KMS-11 (cell line): ENCODE data around the gene SLC25A2.
"Not testable (repeated sequence)": the region's sequence is repeated elsewhere in the genome, so short reads cannot be mapped to it uniquely, and the experiment has no call there.

Experiments used
- H2AFZ ChIP-seq: fragments of 200-600 bp; sonication (generic); 2 replicates; pipeline ENCODE4 v1.6.1; 2016; ENCODE audit warnings: antibody characterized with exemption, mixed run types, low read depth
- H3K27ac ChIP-seq: fragments of 200-600 bp; sonication (generic); 2 replicates; pipeline ENCODE4 v1.6.1; 2016; ENCODE audit warnings: mild to moderate bottlenecking, mixed run types
- H3K27me3 ChIP-seq: fragments of 200-600 bp; sonication (generic); 2 replicates; pipeline ENCODE4 v1.6.1; 2017; ENCODE audit warnings: mild to moderate bottlenecking, low read depth, mixed run types, moderate library complexity; ENCODE audit not compliant: insufficient read depth
- H3K36me3 ChIP-seq: fragments of 200-600 bp; sonication (generic); 2 replicates; pipeline ENCODE4 v1.6.1; 2017; ENCODE audit warnings: mild to moderate bottlenecking, mixed run types; ENCODE audit not compliant: insufficient read depth
- H3K4me1 ChIP-seq: fragments of 200-600 bp; sonication (generic); 2 replicates; pipeline ENCODE4 v1.6.1; 2016; ENCODE audit warnings: mild to moderate bottlenecking, low read depth, mixed run types; ENCODE audit not compliant: poor library complexity, severe bottlenecking
- H3K4me2 ChIP-seq: fragments of 200-600 bp; sonication (generic); 2 replicates; pipeline ENCODE4 v1.7.0; 2016; ENCODE audit warnings: mild to moderate bottlenecking, mixed run types
- H3K4me3 ChIP-seq: fragments of 200-600 bp; sonication (generic); IDR thresholded peaks from 2 replicates; pipeline ENCODE4 v1.6.1; 2017; ENCODE audit warnings: low read depth, low read length, mixed read lengths; ENCODE audit not compliant: insufficient read depth
- H3K79me2 ChIP-seq: fragments of 200-600 bp; sonication (generic); 2 replicates; pipeline ENCODE4 v1.6.1; 2016; ENCODE audit warnings: low read depth, mixed run types; ENCODE audit not compliant: insufficient read depth
- H3K9ac ChIP-seq: fragments of 200-600 bp; sonication (generic); 2 replicates; pipeline ENCODE4 v1.6.1; 2016; ENCODE audit warnings: mild to moderate bottlenecking, mixed run types
- H4K20me1 ChIP-seq: fragments of 200-600 bp; sonication (generic); 2 replicates; pipeline ENCODE4 v1.6.1; 2016; ENCODE audit warnings: mild to moderate bottlenecking, mixed run types; ENCODE audit not compliant: insufficient read depth
- CTCF ChIP-seq: fragments of 200-600 bp; sonication (generic); conservative IDR thresholded peaks from 2 replicates; pipeline ENCODE4 v1.6.1; 2017; ENCODE audit warnings: low read depth, mild to moderate bottlenecking, antibody characterized with exemption, low read length, moderate library complexity, mixed read lengths

SLC25A2 gene

GRCh38 chr5:141338538-141339306 is 34.9 kb upstream of the SLC25A2 start, which contains the start of gene PCDHGA2:
Gene PCDHGA2, plus strand, starts transcription at chr5:141338760.
- Histone ChIP-seq H4K20me1 (no peaks in the 10 kb centered on the region), H3K4me1 (no peaks in the 10 kb centered on the region), H3K9ac (no peak within 1 kb of the TSS), H3K36me3 (no peaks in the 10 kb centered on the region), H3K4me3 (no peak within 1 kb of the TSS), H3K79me2 (no peaks in the 10 kb centered on the region), H3K27me3 (no peaks in the 10 kb centered on the region), H3K4me2 (no peak within 1 kb of the TSS), H2AFZ (no peak within 1 kb of the TSS), H3K27ac (no peak within 1 kb of the TSS)
- 0 out of 2 replicates have a peak, but pooled peaks have one; percentile 14 for TF ChIP-seq CTCF

- H3K4me3 ChIP-seq, H3K4me2 ChIP-seq, H3K27me3 ChIP-seq, H4K20me1 ChIP-seq, H3K9ac ChIP-seq, H3K27ac ChIP-seq, H3K4me1 ChIP-seq, H3K36me3 ChIP-seq, H3K79me2 ChIP-seq, H2AFZ ChIP-seq: not testable (repeated sequence)
These were observed 28.7 kb upstream of the SLC25A2 start for GRCh38 chr5:141332571-141332970.

- Histone ChIP-seq H3K4me1 (no peaks in the 10 kb centered on the region), H3K36me3 (no peaks in the 10 kb centered on the region), H3K9ac (no peak within 1 kb of the TSS), H4K20me1 (no peaks in the 10 kb centered on the region), H3K27me3 (no peaks in the 10 kb centered on the region), H3K4me3 (no peak within 1 kb of the TSS), H3K79me2 (no peaks in the 10 kb centered on the region), H3K27ac (no peak within 1 kb of the TSS), H2AFZ (no peak within 1 kb of the TSS), H3K4me2 (no peak within 1 kb of the TSS)
- TF ChIP-seq CTCF: no peak
These were observed 26.6 kb upstream of the SLC25A2 start, which contains the start of gene PCDHGA1 for GRCh38 chr5:141330299-141331080. Gene PCDHGA1, plus strand, starts transcription at chr5:141330514.

GRCh38 chr5:141328231-141328630 is 24.4 kb upstream of the SLC25A2 start:
- H3K36me3 ChIP-seq: no peaks in the 10 kb centered on the region
- no peak overlapping the region for H3K4me2 ChIP-seq
- H3K79me2 ChIP-seq: no peaks in the 10 kb centered on the region
- no peaks in the 10 kb centered on the region for H3K4me1 ChIP-seq
- no peak overlapping the region for H3K27ac ChIP-seq
- no peak overlapping the region for H3K4me3 ChIP-seq
- no peak overlapping the region for H2AFZ ChIP-seq
- TF ChIP-seq CTCF: no peak
- no peak overlapping the region for H3K9ac ChIP-seq
- no peaks in the 10 kb centered on the region for H3K27me3 ChIP-seq
- no peaks in the 10 kb centered on the region for H4K20me1 ChIP-seq
